CD4-positive, alpha-beta T cell treated with Interleukin-6 for 4 hours (primary cell): ENCODE data around the gene HLA-A.

ENCODE experiments used
- DNase-seq: peaks from one replicate; pipeline ENCODE4 v3.0.0-alpha.2; 2020; ENCODE audit warnings: mixed read lengths

The HLA-A gene

DNA sequence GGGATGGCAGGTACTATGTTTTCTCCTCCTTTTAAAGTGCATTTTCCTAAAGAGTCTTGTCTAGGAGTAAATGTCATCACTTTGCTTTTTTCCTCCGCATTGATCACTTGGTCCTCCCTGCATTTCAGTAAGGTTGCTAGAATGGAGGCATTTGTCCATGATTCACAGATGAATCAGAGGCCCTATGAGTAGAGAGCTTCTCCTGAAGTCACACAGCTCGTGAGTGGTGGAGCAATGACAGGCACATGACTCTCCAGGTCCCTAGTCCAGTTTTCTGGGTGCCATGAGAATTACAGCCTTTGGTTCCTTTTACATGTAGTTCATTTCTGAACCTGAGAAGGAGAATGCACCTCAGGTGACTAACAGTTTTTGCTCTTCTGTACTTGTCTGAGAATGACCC lies 50.5 kb downstream of the HLA-A start:
- DNase-seq = no peak

- DNase-seq = no peak
Measured at GRCh38 chr6:29994826-29995225, 52.5 kb downstream of the HLA-A start.

DNA sequence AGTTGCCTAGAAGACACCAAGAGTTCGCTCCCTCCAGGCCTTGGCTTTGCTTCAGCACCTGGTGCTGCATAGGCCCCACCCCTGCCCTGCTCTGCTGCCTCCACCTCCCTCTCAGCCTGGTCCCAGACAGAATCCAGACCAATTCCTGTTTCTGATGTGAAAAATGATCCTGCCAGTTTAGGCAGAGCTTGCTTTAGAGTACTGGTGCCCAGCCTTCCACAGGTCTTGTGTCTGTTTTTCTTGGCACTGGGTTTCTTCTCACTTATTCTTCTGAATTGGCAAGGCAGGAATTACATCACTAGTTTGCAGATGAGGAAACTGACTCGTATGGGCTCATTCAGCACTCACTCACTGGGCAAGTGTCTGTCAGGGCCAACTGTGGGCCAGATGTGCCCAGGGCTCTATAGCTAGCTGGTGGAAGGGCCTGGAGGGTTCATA lies 53.0 kb downstream of the HLA-A start:
- DNase-seq = no peak
